Caki2 (cell line): ENCODE data around the gene APBB2. TPM values are rescaled to one million over a fixed set of nuclear protein-coding genes. Genes with fewer than 3 reads are reported as not detected.
"Not testable (repeated sequence)": the region's sequence is repeated elsewhere in the genome, so short reads cannot be mapped to it uniquely, and the experiment has no call there.

Experiments used
- DNase-seq: peaks from one replicate; pipeline ENCODE4 v3.0.0-alpha.2; 2015; ENCODE audit warnings: low read depth
- in situ Hi-C: cut with HindIII; loops from 2 replicates; pipeline ENCODE4 v1.10.0; 2016; ENCODE audit warnings: low sequenced_read_pairs, low pct_unique_long_range_greater_than_20kb, mixed read lengths
- total RNA-seq: library from RNA; depleted of rRNA; stranded (reverse); fragments of >200 nt; shearing (Covaris generic); gene quantifications from 2 replicates; pipeline ENCODE4 v1.2.3, GENCODE V29; 2014; ENCODE audit warnings: low replicate concordance

APBB2 gene
- total RNA-seq, 1 experiment from 2014 or later: 19.8 TPM

- in situ Hi-C loops: no loop called here
- no peak for DNase-seq
Observed at GRCh38 chr4:40831146-40831907, 383.0 kb downstream of the APBB2 start.

GRCh38 chr4:40829586-40829985 is 384.8 kb downstream of the APBB2 start:
- DNase-seq: no peak
- in situ Hi-C loops: no loop called here

GRCh38 chr4:40828661-40829060 is 385.7 kb downstream of the APBB2 start:
- in situ Hi-C loops: no loop called here
- DNase-seq: no peak

- no peak for DNase-seq
Observed at GRCh38 chr4:40827758-40828157, 386.6 kb downstream of the APBB2 start.

GRCh38 chr4:40826821-40827220 is 387.5 kb downstream of the APBB2 start:
- DNase-seq: no peak
- in situ Hi-C loops: no loop called here

More at GRCh38 chr4:40827758-40828157, 386.6 kb downstream of the APBB2 start:
- in situ Hi-C loops: no loop called here

GRCh38 chr4:40825014-40825838 is 389.1 kb downstream of the APBB2 start:
- DNase-seq: no peak
- in situ Hi-C loops: no loop called here

- in situ Hi-C loops: no loop called here
- DNase-seq: no peak
Observed at GRCh38 chr4:40822420-40823166, 391.7 kb downstream of the APBB2 start.

GRCh38 chr4:40820101-40820500 is 394.2 kb downstream of the APBB2 start:
- in situ Hi-C loops: no loop called here
- no peak for DNase-seq

GRCh38 chr4:40817157-40817556 is 397.2 kb downstream of the APBB2 start:
- in situ Hi-C loops, DNase-seq: not testable (repeated sequence)

GRCh38 chr4:40812856-40813255 is 401.5 kb downstream of the APBB2 start:
- in situ Hi-C loops: no loop called here
- no peak for DNase-seq

- in situ Hi-C loops: no loop called here
- DNase-seq: no peak
Observed at GRCh38 chr4:40812386-40812785, 402.0 kb downstream of the APBB2 start.

- in situ Hi-C loops: no loop called here
- no peak for DNase-seq
Observed at GRCh38 chr4:40811956-40812355, 402.4 kb downstream of the APBB2 start.

- DNase-seq: no peak
- in situ Hi-C loops: no loop called here
Observed at GRCh38 chr4:40808926-40809457, 405.4 kb downstream of the APBB2 start.

GRCh38 chr4:40804598-40804997 is 409.7 kb downstream of the APBB2 start:
- DNase-seq: no peak
- in situ Hi-C loops: no loop called here

- DNase-seq: no peak
- in situ Hi-C loops: no loop called here
Observed at GRCh38 chr4:40800064-40800463, 414.3 kb downstream of the APBB2 start.

GRCh38 chr4:40789771-40790170 is 424.6 kb downstream of the APBB2 start:
- no peak for DNase-seq
- in situ Hi-C loops: no loop called here

- no peak for DNase-seq
- in situ Hi-C loops: no loop called here
Observed at GRCh38 chr4:40789031-40789430, 425.3 kb downstream of the APBB2 start.

- DNase-seq: no peak
- in situ Hi-C loops: no loop called here
Observed at GRCh38 chr4:40788331-40788730, 426.0 kb downstream of the APBB2 start.

GRCh38 chr4:40785727-40786126 is 428.6 kb downstream of the APBB2 start:
- DNase-seq: no peak
- in situ Hi-C loops: no loop called here
